Mammary epithelial cell (primary cell): Measurements from ENCODE around the gene RAPGEF1.

Source experiments
- EZH2 ChIP-seq: IDR thresholded peaks from 2 replicates; pipeline ENCODE4 v1.6.1; 2012; ENCODE audit warnings: low read length, inconsistent platforms, borderline replicate concordance
- TF ChIP-seq, protein P1 (sequence below), 2 donors: IDR thresholded peaks in 1 of 2; conservative IDR thresholded peaks in 1 of 2; 2 replicates each; pipeline ENCODE4 v1.5.1; 2011 to 2012; ENCODE audit warnings: inconsistent platforms in 2 of 2, low read length in 2 of 2, mild to moderate bottlenecking in 2 of 2, control low read depth in 1 of 2, low read depth in 1 of 2; ENCODE audit not compliant: insufficient read depth in 1 of 2; ENCODE audit errors: extremely low read depth in 1 of 2

GRCh38 chr9:131579789-131580211 is 160.1 kb downstream of the RAPGEF1 start:
- TF ChIP-seq, protein P1, sequence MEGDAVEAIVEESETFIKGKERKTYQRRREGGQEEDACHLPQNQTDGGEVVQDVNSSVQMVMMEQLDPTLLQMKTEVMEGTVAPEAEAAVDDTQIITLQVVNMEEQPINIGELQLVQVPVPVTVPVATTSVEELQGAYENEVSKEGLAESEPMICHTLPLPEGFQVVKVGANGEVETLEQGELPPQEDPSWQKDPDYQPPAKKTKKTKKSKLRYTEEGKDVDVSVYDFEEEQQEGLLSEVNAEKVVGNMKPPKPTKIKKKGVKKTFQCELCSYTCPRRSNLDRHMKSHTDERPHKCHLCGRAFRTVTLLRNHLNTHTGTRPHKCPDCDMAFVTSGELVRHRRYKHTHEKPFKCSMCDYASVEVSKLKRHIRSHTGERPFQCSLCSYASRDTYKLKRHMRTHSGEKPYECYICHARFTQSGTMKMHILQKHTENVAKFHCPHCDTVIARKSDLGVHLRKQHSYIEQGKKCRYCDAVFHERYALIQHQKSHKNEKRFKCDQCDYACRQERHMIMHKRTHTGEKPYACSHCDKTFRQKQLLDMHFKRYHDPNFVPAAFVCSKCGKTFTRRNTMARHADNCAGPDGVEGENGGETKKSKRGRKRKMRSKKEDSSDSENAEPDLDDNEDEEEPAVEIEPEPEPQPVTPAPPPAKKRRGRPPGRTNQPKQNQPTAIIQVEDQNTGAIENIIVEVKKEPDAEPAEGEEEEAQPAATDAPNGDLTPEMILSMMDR (conservative IDR thresholded peaks at IDR 0.05 in 1 of 2, IDR thresholded peaks at IDR 0.05 in 1 of 2; ENCODE audit: extremely low read depth in 1 of 2, insufficient read depth in 1 of 2, low read depth in 1 of 2, low read length in 2 of 2), result no peak
- TF ChIP-seq EZH2, result no peak
